GM12865 (cell line): ENCODE results near the gene ZNF620.

ENCODE experiments used
- DNase-seq: peaks from one replicate; pipeline ENCODE4 v3.0.0; 2010; ENCODE audit warnings: low read depth
- H3K4me3 ChIP-seq: 2 replicates; pipeline ENCODE4 v1.5.1; 2011; ENCODE audit warnings: mild to moderate bottlenecking, low read depth, low read length, control low read depth
- CTCF ChIP-seq: IDR thresholded peaks from 2 replicates; pipeline ENCODE4 v1.5.1; 2011; ENCODE audit warnings: low read length, control low read depth, low read depth, inconsistent platforms; ENCODE audit not compliant: insufficient read depth; ENCODE audit errors: missing control alignments

The ZNF620 gene

DNA sequence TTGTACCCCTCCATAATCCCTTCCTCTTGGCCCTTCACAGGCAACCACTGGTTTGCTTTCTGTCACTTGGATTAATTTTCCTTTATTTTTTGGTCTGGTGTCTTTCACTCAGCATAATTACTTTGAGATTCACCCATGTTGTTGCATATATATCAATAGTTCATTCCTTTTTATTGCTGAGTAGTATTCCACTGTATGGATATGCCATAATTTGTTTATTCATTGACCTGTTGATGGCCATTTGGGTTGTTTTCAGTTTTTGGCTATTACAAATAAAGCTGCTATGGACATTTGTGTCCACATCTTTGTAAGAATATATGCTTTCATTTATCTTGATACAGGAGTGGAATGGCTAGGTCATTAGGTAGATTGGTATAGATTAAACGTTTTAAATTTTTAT lies 13.0 kb downstream of the ZNF620 start:
- DNase-seq = no peak

DNA sequence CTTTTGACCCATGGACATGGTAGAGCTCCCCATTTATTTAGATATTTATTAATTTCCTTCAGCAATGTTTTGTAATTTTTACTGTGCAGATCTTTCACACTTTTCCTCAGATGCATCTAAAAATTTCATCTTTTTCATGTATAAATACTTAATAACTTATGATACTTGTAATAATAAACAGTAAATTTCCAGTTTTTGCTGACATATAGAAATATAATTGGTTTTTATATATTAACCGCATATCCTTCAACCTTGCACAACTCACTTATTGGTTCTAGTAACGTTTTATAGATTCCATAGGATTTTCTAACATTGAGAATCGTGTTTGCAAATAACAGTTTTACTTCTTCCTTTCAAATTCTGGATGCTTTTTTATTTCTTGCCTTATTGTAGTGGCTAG lies 15.4 kb downstream of the ZNF620 start:
- no peak for DNase-seq
- TF ChIP-seq CTCF = no peak
- no peak overlapping the region for H3K4me3 ChIP-seq

More for the DNA sequence above, 13.0 kb downstream of the ZNF620 start:
- TF ChIP-seq CTCF = no peak
- H3K4me3 ChIP-seq = no peak overlapping the region

DNA sequence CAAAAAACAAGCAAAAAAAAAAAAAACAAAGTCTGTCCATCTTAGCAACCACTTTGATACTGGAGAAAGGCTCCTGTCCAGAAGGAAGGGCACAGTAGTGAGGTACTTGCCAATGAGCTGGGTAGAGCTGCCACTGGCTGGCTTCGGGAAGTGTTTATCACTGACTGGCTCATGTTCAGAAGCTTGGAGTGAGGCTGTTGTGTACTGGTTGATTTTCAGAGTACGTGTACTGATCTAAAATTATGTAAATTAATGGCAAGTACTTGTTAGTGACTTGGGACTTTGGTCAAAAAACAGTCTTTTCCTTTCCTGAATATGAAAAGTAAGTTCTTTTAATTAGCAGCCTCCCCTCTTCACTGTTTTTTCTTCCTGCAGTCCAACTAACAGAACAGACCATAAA lies 17.9 kb downstream of the ZNF620 start:
- TF ChIP-seq CTCF = no peak
- DNase-seq = no peak
- no peak overlapping the region for H3K4me3 ChIP-seq

- peak overlapping the region; percentile 88 for H3K4me3 ChIP-seq
- DNase-seq = no peak
- no peak for TF ChIP-seq CTCF
Observed at GRCh38 chr3:40524222-40524567, 18.4 kb downstream of the ZNF620 start.

- peak; percentile 1 for TF ChIP-seq CTCF
- DNase-seq = peak; percentile 93
Observed at GRCh38 chr3:40524568-40525285, 18.9 kb downstream of the ZNF620 start, which contains the start of gene ZNF621. TSS of gene ZNF621 (plus strand) at chr3:40524960. CDS start at chr3:40525841, 881 bp downstream.

DNA sequence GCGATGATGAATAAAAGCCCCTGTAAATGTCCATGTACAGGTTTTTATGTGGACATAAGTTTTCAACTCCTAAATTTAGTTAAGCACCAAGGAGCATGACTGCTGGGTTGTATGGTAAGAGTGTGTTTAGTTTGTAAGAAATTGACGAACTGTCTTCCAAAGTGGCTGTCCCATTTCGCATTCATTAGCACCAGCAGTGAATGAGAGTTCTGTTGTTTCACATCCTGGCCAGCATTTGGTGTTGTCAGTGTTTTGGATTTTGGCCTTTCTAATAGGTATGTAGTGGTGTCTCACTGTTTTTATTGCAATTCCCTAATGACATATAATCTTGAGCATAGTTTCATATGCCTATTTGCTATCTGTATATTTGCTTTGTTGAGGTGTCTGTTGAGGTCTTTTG lies 22.6 kb downstream of the ZNF620 start:
- no peak for DNase-seq
- H3K4me3 ChIP-seq = no peak overlapping the region
- TF ChIP-seq CTCF = no peak

More at GRCh38 chr3:40524568-40525285, 18.9 kb downstream of the ZNF620 start, which contains the start of gene ZNF621:
- H3K4me3 ChIP-seq = peak within 1 kb of the TSS; percentile 88

DNA sequence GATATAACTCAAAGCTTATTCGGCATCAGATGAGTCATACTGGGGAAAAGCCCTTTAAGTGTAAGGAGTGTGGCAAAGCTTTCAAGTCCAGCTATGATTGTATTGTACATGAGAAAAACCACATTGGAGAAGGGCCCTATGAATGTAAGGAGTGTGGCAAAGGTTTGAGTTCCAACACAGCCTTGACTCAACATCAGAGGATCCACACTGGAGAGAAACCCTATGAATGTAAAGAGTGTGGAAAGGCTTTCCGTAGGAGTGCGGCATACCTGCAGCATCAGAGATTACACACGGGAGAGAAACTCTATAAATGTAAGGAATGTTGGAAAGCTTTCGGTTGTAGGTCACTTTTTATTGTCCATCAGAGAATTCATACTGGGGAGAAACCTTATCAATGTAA lies 26.4 kb downstream of the ZNF620 start:
- no peak overlapping the region for H3K4me3 ChIP-seq
- TF ChIP-seq CTCF = no peak
- DNase-seq = no peak
